ENCODE results near the gene FCMR. TPM values are rescaled to one million over a fixed set of nuclear protein-coding genes. Genes with fewer than 3 reads are reported as not detected.

The FCMR gene
- total and polyA plus RNA-seq, 9 donors, result 0.38 to 8.4 (median 2.4) TPM

DNA sequence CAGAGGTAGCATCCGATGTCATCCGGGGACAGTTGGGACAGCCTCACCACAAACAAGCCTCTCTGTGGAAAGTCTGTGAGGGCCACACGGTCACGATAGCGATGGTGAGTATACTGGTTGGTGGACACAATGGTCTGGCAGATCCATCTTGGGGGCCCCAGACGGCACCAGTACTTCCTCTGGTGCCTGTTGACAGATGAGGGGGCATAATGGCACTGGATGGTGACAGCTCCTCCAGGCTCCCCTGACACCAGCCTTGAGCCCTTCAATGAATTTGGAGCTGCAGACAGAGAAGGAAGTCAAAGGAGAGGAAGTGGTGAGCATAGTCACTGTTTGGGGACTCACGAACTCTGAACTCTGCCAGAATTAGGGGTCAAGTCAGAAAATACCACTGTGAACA, 40.5 kb upstream of the FCMR start:
- Histone ChIP-seq H3K4me1 (ENCODE audit: insufficient read depth) (no peaks in the 10 kb centered on the region), H3K36me3 (no peaks in the 10 kb centered on the region), H3K27me3 (no peaks in the 10 kb centered on the region), H3K27ac (no peak overlapping the region), H3K9me3 (no peaks in the 10 kb centered on the region), H3K4me3 (no peak overlapping the region)
- intact Hi-C loops (cut with DNase I), result no loop called here
- WGBS, 3 donors, result 92 to 93% (median 93%) methylated on average over 7 of the region's 7 CpGs
- no peak for DNase-seq
- no peak for TF ChIP-seq POLR2A (IDR thresholded peaks at IDR 0.05)
- no peak for TF ChIP-seq EP300 (IDR thresholded peaks at IDR 0.05)
- TF ChIP-seq, protein P1, sequence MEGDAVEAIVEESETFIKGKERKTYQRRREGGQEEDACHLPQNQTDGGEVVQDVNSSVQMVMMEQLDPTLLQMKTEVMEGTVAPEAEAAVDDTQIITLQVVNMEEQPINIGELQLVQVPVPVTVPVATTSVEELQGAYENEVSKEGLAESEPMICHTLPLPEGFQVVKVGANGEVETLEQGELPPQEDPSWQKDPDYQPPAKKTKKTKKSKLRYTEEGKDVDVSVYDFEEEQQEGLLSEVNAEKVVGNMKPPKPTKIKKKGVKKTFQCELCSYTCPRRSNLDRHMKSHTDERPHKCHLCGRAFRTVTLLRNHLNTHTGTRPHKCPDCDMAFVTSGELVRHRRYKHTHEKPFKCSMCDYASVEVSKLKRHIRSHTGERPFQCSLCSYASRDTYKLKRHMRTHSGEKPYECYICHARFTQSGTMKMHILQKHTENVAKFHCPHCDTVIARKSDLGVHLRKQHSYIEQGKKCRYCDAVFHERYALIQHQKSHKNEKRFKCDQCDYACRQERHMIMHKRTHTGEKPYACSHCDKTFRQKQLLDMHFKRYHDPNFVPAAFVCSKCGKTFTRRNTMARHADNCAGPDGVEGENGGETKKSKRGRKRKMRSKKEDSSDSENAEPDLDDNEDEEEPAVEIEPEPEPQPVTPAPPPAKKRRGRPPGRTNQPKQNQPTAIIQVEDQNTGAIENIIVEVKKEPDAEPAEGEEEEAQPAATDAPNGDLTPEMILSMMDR (IDR thresholded peaks at IDR 0.05), result no peak

- TF ChIP-seq, protein P1 (IDR thresholded peaks at IDR 0.05), result no peak
- TF ChIP-seq POLR2A (IDR thresholded peaks at IDR 0.05), result no peak
- TF ChIP-seq EP300 (IDR thresholded peaks at IDR 0.05), result no peak
- intact Hi-C loops (cut with DNase I), result no loop called here
- DNase-seq, result no peak
- Histone ChIP-seq H3K27ac (no peak overlapping the region), H3K4me1 (ENCODE audit: insufficient read depth) (no peaks in the 10 kb centered on the region), H3K27me3 (no peaks in the 10 kb centered on the region), H3K36me3 (no peaks in the 10 kb centered on the region), H3K9me3 (no peaks in the 10 kb centered on the region), H3K4me3 (no peak overlapping the region)
- WGBS, 3 donors, result 64 to 93% (median 89%) methylated on average over 3 of the region's 3 CpGs
Measured at GRCh38 chr1:206961668-206962067, 39.9 kb upstream of the FCMR start.

GRCh38 chr1:206960676-206961386, 39.1 kb upstream of the FCMR start:
- no peak overlapping the region for H3K27ac ChIP-seq
- intact Hi-C loops (cut with DNase I), result no loop called here
- H3K9me3 ChIP-seq, result no peaks in the 10 kb centered on the region
- no peak overlapping the region for H3K4me3 ChIP-seq
- no peaks in the 10 kb centered on the region for H3K27me3 ChIP-seq
- 76 to 83% (median 78%) methylated on average over 6 of the region's 6 CpGs for WGBS, 3 donors
- TF ChIP-seq, protein P1 (IDR thresholded peaks at IDR 0.05), result no peak
- TF ChIP-seq EP300 (IDR thresholded peaks at IDR 0.05), result no peak
- TF ChIP-seq POLR2A (IDR thresholded peaks at IDR 0.05), result no peak
- no peaks in the 10 kb centered on the region for H3K4me1 ChIP-seq (ENCODE audit: insufficient read depth)
- DNase-seq, result no peak
- no peaks in the 10 kb centered on the region for H3K36me3 ChIP-seq

- H3K9me3 ChIP-seq, result no peaks in the 10 kb centered on the region
- DNase-seq, result no peak
- H3K4me3 ChIP-seq, result no peak overlapping the region
- WGBS, 3 donors, result 69 to 92% (median 86%) methylated on average over 2 of the region's 2 CpGs
- TF ChIP-seq POLR2A (IDR thresholded peaks at IDR 0.05), result no peak
- TF ChIP-seq EP300 (IDR thresholded peaks at IDR 0.05), result no peak
- TF ChIP-seq, protein P1 (IDR thresholded peaks at IDR 0.05), result no peak
- H3K4me1 ChIP-seq (ENCODE audit: insufficient read depth), result no peaks in the 10 kb centered on the region
- H3K27ac ChIP-seq, result no peak overlapping the region
- intact Hi-C loops (cut with DNase I), result no loop called here
- H3K36me3 ChIP-seq, result no peaks in the 10 kb centered on the region
- H3K27me3 ChIP-seq, result no peaks in the 10 kb centered on the region
Measured at GRCh38 chr1:206958144-206958543, 36.4 kb upstream of the FCMR start.

All from ovary (tissue), 9 donors.